Measurements from ENCODE around the gene LNX2.
A peak's percentile ranks its signal among the peaks of the same experiment; 100 is the strongest.
"Not testable (repeated sequence)": the region's sequence is repeated elsewhere in the genome, so short reads cannot be mapped to it uniquely, and the experiment has no call there.

The LNX2 gene

DNA sequence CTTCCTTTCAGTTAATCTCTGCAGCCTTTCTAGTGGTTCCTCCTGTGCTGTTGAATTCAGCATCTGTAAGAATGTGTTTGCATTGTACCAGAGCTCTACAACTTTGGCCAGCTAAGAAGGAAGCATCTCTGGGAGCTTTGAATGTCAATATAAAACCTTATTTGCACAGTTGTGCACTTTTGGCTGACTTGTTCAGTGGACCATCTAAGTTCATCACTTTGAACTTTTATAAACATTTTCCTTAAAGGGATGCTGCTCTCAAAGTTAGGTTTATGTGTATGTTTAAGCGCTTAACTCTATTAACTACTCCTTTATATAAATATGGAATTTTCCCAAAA lies 16.9 kb upstream of the LNX2 start:
- DNase-seq = no peak

GRCh38 chr13:27636589-27637288 lies 16.4 kb upstream of the LNX2 start:
- DNase-seq = no peak

DNA sequence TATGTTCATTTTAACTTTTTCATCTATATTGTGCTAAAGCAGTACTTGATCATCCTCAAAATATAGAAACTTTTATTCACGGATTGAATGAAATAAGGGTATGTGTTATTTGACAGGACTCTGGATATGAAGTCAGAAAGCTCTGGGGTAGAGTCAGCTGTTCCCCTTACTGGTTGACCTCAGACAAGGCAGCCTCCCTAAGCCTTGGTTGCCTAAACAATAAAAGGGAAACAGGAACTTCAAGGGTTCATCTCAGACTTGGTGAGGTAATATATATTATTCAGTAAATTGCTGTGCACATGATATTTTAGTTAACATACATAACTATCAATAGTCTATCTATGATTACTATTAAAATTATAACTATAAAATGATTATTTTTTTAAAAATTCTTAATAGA lies 14.9 kb upstream of the LNX2 start:
- no peak for DNase-seq

- no peak for DNase-seq
Observed at GRCh38 chr13:27634791-27635190, 14.5 kb upstream of the LNX2 start.

- no peak for DNase-seq
Observed at GRCh38 chr13:27634231-27634630, 13.9 kb upstream of the LNX2 start.

GRCh38 chr13:27632648-27633047 lies 12.3 kb upstream of the LNX2 start:
- no peak for DNase-seq

- DNase-seq = no peak
Observed at GRCh38 chr13:27632214-27632613, 11.9 kb upstream of the LNX2 start.

DNA sequence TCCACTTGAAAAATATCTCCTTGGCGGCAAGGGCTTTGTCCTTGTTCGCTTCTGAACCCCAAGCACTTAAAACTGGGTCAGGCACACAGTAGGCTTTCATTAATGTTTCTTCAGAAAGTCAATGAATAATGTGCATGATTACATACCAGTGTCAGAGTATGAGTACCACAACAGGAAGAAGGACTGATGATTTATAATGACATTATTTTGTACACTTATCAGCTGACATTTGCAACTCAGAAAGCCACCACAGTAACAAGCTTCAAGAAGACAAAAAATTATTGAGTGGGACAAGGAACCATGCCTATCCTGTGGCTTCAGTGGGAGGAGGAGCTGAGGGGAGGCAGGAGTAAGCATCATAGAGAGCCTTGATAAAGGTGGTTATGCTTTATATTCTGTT lies 11.3 kb upstream of the LNX2 start:
- DNase-seq = no peak

DNA sequence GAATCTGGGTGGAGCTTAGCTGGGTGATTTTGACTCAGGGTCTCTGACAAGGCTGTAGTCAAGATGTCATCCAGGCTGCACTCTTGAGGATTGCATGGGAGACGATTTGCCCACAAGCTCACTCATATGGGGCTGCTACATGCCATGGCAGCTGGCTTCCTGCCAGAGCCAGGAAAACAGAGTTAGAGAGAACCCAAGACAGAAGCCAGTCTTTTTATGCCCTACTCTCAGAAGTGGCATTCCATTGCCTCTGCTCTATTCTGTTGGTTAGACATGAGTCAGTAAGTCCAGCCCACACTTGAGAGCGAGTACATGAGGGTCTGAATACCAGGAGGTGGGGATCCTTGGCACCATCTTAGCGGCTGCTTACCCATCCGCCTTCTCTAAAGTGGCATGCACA lies 10.8 kb upstream of the LNX2 start:
- no peak for DNase-seq

GRCh38 chr13:27628766-27629165 lies 8.4 kb upstream of the LNX2 start:
- not testable (repeated sequence) for DNase-seq

- DNase-seq = no peak
Observed at GRCh38 chr13:27628081-27628480, 7.8 kb upstream of the LNX2 start.

DNA sequence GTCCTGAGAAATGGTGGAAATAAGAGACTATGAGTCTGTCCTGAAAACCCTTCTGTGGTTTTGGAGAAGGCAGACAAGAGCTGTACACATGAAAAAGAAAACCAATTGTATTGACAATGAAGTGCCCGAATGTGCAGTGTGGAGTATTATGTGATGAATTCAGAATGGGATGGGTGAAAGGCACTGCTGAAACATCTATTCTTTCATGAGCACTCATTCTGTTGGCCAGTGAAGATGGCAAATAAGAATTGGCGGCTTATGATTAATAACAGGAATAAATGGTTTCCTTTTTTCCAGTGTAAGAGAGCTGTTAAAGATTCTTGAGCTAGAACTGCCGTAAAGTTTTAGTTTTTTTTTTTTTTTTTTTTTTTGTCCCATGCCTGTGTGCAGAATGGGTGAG lies 7.1 kb upstream of the LNX2 start:
- DNase-seq = no peak

- DNase-seq = no peak
Observed at GRCh38 chr13:27625839-27626238, 5.5 kb upstream of the LNX2 start.

GRCh38 chr13:27624071-27624470 lies 3.7 kb upstream of the LNX2 start:
- DNase-seq = no peak

DNA sequence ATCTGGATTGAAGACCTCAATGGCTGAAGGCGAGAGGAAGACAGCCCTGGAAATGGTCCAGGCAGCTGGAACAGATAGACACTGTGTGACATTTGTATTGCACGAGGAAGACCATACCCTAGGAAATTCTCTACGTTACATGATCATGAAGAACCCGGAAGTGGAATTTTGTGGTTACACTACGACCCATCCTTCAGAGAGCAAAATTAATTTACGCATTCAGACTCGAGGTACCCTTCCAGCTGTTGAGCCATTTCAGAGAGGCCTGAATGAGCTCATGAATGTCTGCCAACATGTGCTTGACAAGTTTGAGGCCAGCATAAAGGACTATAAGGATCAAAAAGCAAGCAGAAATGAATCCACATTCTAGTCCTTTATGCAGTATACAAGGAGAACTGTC lies 2.6 kb upstream of the LNX2 start:
- no peak for DNase-seq

DNA sequence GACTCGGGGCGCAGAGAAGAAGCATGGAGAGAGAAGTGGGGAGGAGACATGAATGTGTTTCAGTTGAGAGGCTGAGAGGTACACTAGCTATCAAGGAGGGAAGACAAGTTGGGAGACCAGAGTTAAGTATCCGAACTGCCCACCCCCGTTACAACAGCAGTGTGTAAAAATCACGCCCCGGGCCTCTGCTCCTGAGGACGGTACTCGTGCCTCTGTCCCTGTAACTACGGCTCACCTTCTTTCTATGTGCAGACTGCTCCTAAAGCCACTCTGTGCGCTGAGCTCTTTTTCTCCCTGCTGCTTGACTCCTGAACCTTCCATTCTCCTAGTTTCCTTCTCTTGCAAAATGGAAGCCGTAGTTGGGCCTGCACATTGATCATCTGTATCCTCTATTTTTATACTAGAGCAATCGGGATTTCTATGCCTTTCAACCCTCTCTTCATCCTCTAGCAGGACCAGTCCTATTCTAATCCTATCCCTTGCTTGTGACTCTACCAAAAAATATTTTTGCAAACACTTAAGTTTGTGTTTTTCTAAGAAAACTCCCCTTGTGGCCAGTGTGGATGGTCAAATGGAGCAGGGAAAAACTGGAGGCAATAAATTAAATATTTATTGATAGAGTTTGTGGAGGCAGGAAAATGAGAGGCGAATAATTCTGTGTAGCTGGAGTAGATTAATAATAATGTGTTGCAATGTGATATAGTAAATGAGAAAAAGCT lies 1.9 kb upstream of the LNX2 start:
- DNase-seq = peak in 4 of 58 donors; percentile 15 to 48 (median 34)

DNA sequence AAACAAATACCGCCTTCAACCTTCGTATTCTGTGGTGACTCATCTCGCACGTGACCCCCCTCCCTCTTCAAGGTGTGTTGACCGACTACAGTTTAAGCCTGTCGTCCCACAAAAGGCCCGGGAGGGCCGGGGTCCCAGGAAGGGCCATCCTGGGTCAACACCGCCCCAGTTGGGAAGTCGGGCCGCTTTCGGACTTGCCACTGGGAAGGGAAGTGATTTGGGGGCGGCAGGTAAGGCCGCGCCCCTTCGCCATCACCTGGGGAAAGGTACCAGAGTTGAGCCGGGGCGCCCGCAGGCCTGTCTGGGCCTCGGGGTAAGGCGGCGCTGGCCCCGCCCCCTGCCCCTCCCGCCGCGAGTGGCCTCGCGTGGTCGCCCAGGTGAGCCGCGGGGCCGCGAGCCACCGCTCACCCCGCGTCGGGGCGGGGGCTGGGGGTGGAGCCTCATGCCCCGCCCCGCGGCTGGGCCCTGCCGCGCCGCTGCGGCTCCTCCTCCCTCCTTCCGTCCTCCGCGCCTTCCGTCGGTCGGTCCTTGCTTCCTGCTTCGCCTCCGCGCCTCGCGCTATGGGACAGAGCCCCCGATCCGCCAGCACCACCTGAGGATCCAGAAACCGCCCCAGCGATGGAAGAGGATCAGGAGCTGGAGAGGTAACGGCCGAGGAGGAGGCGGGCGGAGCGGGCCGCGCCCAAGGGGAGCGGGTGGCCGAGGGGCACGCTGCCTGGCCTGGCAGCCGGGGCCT lies 1.2 kb upstream of the LNX2 start, which contains the start of gene POLR1D:
TSS of gene POLR1D (plus strand) at position 527 of the 736 bp plus-strand sequence. CDS start at position 619, 92 bp downstream.
- peak in 57 of 58 donors; percentile 11 to 81 (median 62) for DNase-seq

DNA sequence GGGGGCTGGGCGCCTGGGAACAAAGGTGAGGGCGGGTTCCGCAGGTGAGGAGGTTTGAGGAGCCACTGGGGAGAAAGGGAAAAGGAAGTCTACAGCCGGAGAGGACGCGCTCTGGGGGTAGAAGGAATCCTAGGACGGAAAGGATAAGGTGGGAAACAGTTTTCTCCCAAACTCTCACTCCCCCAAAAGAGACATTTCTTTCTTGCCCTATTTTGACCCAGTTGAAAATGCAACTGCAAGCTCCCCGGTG lies 712 bp upstream of the LNX2 start:
- peak in 1 of 58 donors; percentile 55 for DNase-seq

DNA sequence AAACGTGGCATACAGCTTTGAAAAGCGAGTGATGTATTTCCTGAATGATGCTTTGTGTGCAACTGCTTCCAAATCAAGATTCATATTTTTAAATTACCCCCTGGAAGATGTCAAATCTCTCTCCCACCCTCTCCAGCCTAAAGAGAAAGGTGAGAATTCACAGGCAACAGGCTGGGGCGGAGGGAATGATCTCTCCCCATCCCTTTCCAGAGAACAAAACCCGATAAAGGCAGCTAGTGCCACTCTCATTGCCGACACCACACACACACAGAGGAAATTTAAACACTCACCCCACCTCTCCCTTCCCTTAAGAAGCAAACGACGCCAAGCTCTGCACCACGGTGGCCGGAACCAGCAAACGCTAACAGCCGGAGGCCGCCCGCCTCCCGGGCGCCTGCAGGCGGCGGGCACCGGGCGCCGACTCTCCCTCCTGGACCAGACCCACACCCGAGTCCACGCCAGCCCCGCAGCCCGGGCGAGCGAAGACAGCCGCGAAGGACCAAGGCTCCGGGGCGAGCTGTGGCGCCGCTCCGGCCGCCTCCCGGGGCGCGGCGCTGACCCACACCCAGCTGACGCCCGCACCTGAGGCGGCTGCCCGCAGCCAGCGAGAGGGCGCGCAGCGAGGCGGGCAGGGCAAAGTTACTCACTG lies 477 bp downstream of the LNX2 start:
- peak in 27 of 58 donors; percentile 26 to 75 (median 52) for DNase-seq

- DNase-seq = no peak
Observed at GRCh38 chr13:27619093-27619727, 1.1 kb downstream of the LNX2 start.

DNA sequence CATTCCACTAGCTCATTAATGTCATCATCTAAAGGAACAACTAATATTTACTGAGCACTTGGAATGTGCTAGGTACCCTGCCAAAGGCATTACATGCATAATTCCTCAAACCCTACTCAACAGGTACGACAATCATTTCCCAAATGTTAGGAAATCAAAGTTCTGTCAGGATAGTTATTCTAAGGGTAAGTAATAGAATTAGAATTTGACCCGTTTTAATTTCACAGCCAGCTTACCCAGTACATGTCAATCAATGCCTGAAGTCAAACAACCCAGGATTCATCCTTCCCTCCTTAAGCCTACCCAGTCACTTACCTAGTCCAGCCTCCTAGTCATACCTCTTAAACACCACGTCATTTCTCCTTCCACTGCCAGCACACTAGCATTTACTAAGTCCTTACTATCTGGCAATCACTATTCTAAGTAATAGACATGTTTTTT lies 2.4 kb downstream of the LNX2 start:
- no peak for DNase-seq

DNA sequence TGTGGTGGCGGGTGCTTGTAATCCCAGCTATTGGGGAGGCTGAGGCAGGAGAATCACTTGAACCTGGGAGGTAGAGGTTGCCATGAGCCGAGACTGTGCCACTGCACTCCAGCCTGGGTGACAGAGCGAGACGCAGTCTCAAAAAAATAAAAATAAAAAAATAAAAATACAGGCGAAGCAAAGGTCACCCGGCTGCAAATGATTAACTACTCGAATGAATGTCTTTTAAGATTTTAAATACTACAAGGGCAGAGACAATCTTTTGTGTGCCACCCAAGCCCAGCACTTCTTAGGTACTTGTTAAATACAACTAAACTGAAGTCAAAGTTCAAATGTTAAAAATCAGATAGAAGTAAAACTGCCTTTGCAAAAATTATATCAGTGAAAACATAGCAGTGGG lies 6.7 kb downstream of the LNX2 start:
- DNase-seq = no peak

Data from anterior cingulate cortex (tissue), 58 donors.